Measurements from ENCODE around the gene VIPAS39. TPM values are rescaled to one million over a fixed set of nuclear protein-coding genes. Genes with fewer than 3 reads are reported as not detected.

The VIPAS39 gene
- total and polyA plus RNA-seq, 9 of the 15 experiments (the other 6 are each of a cell fraction or from before 2014, with no cell fraction given): 5.7 to 25.6 (median 9.9) TPM

GRCh38 chr14:77376771-77377501 lies 80.5 kb downstream of the VIPAS39 start, which contains the start of the genes SAMD15 and TMED8 (continued):
- TF ChIP-seq ATF6 (CRISPR knock-in tag; IDR thresholded peaks at IDR 0.05): no peak
- peak in 1 of 2 experiments; percentile 76; a peak in 2 of 4 replicates for TF ChIP-seq MNT (conservative IDR thresholded peaks at IDR 0.05)
- TF ChIP-seq, protein P1, sequence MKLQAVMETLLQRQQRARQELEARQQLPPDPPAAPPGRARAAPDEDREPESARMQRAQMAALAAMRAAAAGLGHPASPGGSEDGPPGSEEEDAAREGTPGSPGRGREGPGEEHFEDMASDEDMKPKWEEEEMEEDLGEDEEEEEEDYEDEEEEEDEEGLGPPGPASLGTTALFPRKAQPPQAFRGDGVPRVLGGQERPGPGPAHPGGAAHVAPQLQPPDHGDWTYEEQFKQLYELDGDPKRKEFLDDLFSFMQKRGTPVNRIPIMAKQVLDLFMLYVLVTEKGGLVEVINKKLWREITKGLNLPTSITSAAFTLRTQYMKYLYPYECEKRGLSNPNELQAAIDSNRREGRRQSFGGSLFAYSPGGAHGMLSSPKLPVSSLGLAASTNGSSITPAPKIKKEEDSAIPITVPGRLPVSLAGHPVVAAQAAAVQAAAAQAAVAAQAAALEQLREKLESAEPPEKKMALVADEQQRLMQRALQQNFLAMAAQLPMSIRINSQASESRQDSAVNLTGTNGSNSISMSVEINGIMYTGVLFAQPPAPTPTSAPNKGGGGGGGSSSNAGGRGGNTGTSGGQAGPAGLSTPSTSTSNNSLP (IDR thresholded peaks at IDR 0.05; ENCODE audit: borderline replicate concordance, low read depth, low read length): no peak
- TF ChIP-seq, protein P2, sequence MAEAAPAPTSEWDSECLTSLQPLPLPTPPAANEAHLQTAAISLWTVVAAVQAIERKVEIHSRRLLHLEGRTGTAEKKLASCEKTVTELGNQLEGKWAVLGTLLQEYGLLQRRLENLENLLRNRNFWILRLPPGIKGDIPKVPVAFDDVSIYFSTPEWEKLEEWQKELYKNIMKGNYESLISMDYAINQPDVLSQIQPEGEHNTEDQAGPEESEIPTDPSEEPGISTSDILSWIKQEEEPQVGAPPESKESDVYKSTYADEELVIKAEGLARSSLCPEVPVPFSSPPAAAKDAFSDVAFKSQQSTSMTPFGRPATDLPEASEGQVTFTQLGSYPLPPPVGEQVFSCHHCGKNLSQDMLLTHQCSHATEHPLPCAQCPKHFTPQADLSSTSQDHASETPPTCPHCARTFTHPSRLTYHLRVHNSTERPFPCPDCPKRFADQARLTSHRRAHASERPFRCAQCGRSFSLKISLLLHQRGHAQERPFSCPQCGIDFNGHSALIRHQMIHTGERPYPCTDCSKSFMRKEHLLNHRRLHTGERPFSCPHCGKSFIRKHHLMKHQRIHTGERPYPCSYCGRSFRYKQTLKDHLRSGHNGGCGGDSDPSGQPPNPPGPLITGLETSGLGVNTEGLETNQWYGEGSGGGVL (CRISPR knock-in tag; IDR thresholded peaks at IDR 0.05): no peak
- no peak for TF ChIP-seq HMGN3 (IDR thresholded peaks at IDR 0.05; ENCODE audit: borderline replicate concordance, extremely low read depth, insufficient read length, low read depth, low read length)
- TF ChIP-seq, protein P3, sequence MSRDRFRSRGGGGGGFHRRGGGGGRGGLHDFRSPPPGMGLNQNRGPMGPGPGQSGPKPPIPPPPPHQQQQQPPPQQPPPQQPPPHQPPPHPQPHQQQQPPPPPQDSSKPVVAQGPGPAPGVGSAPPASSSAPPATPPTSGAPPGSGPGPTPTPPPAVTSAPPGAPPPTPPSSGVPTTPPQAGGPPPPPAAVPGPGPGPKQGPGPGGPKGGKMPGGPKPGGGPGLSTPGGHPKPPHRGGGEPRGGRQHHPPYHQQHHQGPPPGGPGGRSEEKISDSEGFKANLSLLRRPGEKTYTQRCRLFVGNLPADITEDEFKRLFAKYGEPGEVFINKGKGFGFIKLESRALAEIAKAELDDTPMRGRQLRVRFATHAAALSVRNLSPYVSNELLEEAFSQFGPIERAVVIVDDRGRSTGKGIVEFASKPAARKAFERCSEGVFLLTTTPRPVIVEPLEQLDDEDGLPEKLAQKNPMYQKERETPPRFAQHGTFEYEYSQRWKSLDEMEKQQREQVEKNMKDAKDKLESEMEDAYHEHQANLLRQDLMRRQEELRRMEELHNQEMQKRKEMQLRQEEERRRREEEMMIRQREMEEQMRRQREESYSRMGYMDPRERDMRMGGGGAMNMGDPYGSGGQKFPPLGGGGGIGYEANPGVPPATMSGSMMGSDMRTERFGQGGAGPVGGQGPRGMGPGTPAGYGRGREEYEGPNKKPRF (IDR thresholded peaks at IDR 0.05; ENCODE audit: low read depth, low read length): no peak
- TF ChIP-seq MEIS2 (IDR thresholded peaks at IDR 0.05; ENCODE audit: partially characterized antibody): no peak
- no peak for TF ChIP-seq CBX8 (IDR thresholded peaks at IDR 0.05; ENCODE audit: borderline replicate concordance, extremely low read depth, low read depth, low read length, poor library complexity, severe bottlenecking)
- TF ChIP-seq, protein P4, sequence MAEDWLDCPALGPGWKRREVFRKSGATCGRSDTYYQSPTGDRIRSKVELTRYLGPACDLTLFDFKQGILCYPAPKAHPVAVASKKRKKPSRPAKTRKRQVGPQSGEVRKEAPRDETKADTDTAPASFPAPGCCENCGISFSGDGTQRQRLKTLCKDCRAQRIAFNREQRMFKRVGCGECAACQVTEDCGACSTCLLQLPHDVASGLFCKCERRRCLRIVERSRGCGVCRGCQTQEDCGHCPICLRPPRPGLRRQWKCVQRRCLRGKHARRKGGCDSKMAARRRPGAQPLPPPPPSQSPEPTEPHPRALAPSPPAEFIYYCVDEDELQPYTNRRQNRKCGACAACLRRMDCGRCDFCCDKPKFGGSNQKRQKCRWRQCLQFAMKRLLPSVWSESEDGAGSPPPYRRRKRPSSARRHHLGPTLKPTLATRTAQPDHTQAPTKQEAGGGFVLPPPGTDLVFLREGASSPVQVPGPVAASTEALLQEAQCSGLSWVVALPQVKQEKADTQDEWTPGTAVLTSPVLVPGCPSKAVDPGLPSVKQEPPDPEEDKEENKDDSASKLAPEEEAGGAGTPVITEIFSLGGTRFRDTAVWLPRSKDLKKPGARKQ (CRISPR knock-in tag; IDR thresholded peaks at IDR 0.05): no peak
- no peak for TF ChIP-seq SRSF7 (optimal IDR thresholded peaks at IDR 0.05; ENCODE audit: low read depth, low read length)
- no peak for TF ChIP-seq SMARCE1 (IDR thresholded peaks at IDR 0.05)
- no peak for TF ChIP-seq TBL1XR1 (IDR thresholded peaks at IDR 0.05; ENCODE audit: low read length in 2 of 2)
